ENCODE measurements around the gene PELI1.

DNA sequence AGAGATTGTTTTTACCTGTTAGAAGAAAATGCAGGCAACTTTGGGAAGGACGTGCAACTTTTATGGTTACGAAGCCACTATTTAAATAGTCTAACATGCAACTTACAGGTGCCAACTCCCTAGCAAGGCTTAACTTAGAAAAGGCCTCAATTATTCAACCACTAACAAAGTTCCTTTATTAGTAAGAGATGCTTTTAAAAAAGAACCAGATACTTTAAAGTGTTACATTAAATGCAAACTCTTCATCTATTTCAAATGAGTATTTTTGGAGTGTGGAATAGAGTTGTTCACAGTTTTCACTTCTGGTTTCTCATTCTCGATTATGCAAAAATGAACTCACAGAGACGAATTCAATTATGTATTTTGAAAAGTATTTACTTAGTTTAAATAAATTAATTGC lies 51.7 kb downstream of the PELI1 start:
- TF ChIP-seq, protein P1, sequence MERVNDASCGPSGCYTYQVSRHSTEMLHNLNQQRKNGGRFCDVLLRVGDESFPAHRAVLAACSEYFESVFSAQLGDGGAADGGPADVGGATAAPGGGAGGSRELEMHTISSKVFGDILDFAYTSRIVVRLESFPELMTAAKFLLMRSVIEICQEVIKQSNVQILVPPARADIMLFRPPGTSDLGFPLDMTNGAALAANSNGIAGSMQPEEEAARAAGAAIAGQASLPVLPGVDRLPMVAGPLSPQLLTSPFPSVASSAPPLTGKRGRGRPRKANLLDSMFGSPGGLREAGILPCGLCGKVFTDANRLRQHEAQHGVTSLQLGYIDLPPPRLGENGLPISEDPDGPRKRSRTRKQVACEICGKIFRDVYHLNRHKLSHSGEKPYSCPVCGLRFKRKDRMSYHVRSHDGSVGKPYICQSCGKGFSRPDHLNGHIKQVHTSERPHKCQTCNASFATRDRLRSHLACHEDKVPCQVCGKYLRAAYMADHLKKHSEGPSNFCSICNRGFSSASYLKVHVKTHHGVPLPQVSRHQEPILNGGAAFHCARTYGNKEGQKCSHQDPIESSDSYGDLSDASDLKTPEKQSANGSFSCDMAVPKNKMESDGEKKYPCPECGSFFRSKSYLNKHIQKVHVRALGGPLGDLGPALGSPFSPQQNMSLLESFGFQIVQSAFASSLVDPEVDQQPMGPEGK (CRISPR knock-in tag; IDR thresholded peaks at IDR 0.05; ENCODE audit: borderline replicate concordance): no peak
- TF ChIP-seq RARB (CRISPR knock-in tag; IDR thresholded peaks at IDR 0.05): no peak
- TF ChIP-seq BACH2 (CRISPR knock-in tag; IDR thresholded peaks at IDR 0.05; ENCODE audit: borderline replicate concordance): no peak
- TF ChIP-seq CSDC2 (CRISPR knock-in tag; IDR thresholded peaks at IDR 0.05): no peak
- TF ChIP-seq TOX (CRISPR knock-in tag; IDR thresholded peaks at IDR 0.05; ENCODE audit: borderline replicate concordance): no peak
- no peak for TF ChIP-seq ISL1 (CRISPR knock-in tag; IDR thresholded peaks at IDR 0.05)
- TF ChIP-seq ARNTL (CRISPR knock-in tag; IDR thresholded peaks at IDR 0.05; ENCODE audit: borderline replicate concordance, low read depth): no peak
- TF ChIP-seq ZFP3 (CRISPR knock-in tag; IDR thresholded peaks at IDR 0.05): no peak
- TF ChIP-seq ESRRG (CRISPR knock-in tag; IDR thresholded peaks at IDR 0.05): no peak
- no peak for TF ChIP-seq GLIS3 (CRISPR knock-in tag; IDR thresholded peaks at IDR 0.05)

All from SK-N-SH treated with all-trans-retinoic acid at 6 μM for 48 hours (cell line).